Mesendoderm (in vitro differentiated cells): ENCODE measurements around the gene TLE2.

Experiments
- DNase-seq: peaks from one replicate; pipeline ENCODE4 v3.0.0; 2013
- H2AK5ac ChIP-seq: 2 replicates; pipeline ENCODE4 v1.6.1; 2013; ENCODE audit warnings: low read length, inconsistent platforms
- H2BK120ac ChIP-seq: 2 replicates; pipeline ENCODE4 v1.6.1; 2013; ENCODE audit warnings: low read depth, mild to moderate bottlenecking, low read length, moderate library complexity, mixed read lengths
- H2BK15ac ChIP-seq: replicated peaks from 2 replicates; pipeline ENCODE4 v1.6.1; 2013; ENCODE audit warnings: low read depth, mild to moderate bottlenecking, moderate library complexity
- H2BK5ac ChIP-seq: 2 replicates; pipeline ENCODE4 v1.6.1; 2013; ENCODE audit warnings: low read length, inconsistent platforms
- H3K18ac ChIP-seq: 2 replicates; pipeline ENCODE4 v1.6.1; 2013; ENCODE audit warnings: mild to moderate bottlenecking, low read length, mixed read lengths
- H3K23ac ChIP-seq: one replicate; pipeline ENCODE4 v1.6.1; 2013; ENCODE audit warnings: low read length
- H3K27ac ChIP-seq: 2 replicates; pipeline ENCODE4 v1.5.1; 2013; ENCODE audit warnings: low read depth, mild to moderate bottlenecking, inconsistent platforms, low read length, moderate library complexity
- H3K27me3 ChIP-seq: 2 replicates; pipeline ENCODE4 v1.6.1; 2013; ENCODE audit warnings: low read length, control low read depth, mild to moderate bottlenecking, inconsistent platforms; ENCODE audit not compliant: insufficient read depth, poor library complexity
- H3K36me3 ChIP-seq: 2 replicates; pipeline ENCODE4 v1.6.1; 2013; ENCODE audit warnings: low read length, inconsistent platforms; ENCODE audit not compliant: control insufficient read depth, insufficient read depth
- H3K4ac ChIP-seq: one replicate; pipeline ENCODE4 v1.6.1; 2013; ENCODE audit warnings: low read depth, mild to moderate bottlenecking, low read length, moderate library complexity
- H3K4me1 ChIP-seq: 2 replicates; pipeline ENCODE4 v1.6.1; 2013; ENCODE audit warnings: low read depth, low read length, inconsistent platforms; ENCODE audit not compliant: control insufficient read depth
- H3K4me2 ChIP-seq: 2 replicates; pipeline ENCODE4 v1.6.1; 2013; ENCODE audit warnings: low read length
- H3K4me3 ChIP-seq: 2 replicates; pipeline ENCODE4 v1.5.1; 2013; ENCODE audit warnings: mild to moderate bottlenecking, low read length
- H3K56ac ChIP-seq: one replicate; pipeline ENCODE4 v1.6.1; 2013; ENCODE audit warnings: low read length
- H3K79me1 ChIP-seq: 2 replicates; pipeline ENCODE4 v1.6.1; 2013; ENCODE audit warnings: low read length, inconsistent platforms
- H3K79me2 ChIP-seq: 2 replicates; pipeline ENCODE4 v1.6.1; 2013; ENCODE audit warnings: mild to moderate bottlenecking, low read length; ENCODE audit not compliant: control insufficient read depth, insufficient read depth
- H3K9ac ChIP-seq: 2 replicates; pipeline ENCODE4 v1.6.1; 2013; ENCODE audit warnings: low read length, inconsistent platforms
- H4K5ac ChIP-seq: one replicate; pipeline ENCODE4 v1.6.1; 2013; ENCODE audit warnings: low read length
- H4K8ac ChIP-seq: one replicate; pipeline ENCODE4 v1.6.1; 2013; ENCODE audit warnings: low read depth, mild to moderate bottlenecking, control low read depth, low read length, moderate library complexity
- WGBS: extraction: QIAGEN DNeasy Blood & Tissue Kit; methylation state at CpG from one replicate; pipeline ENCODE4 v1.1.7; 2013; ENCODE audit warnings: low lambda C conversion rate, missing lambda C conversion rate; ENCODE audit not compliant: insufficient coverage; ENCODE audit errors: extremely low coverage; 5-methylcytosine and 5-hydroxymethylcytosine counted together

The TLE2 gene

GRCh38 chr19:3062165-3063105 is 33.4 kb upstream of the TLE2 start, which contains the start of gene TLE5:
TSS of gene TLE5 (minus strand) at chr19:3062495. CDS start at chr19:3062200, 295 bp downstream.
- DNase-seq = peak; percentile 38
- Histone ChIP-seq H3K56ac (peak within 1 kb of the TSS; percentile 89), H3K4me2 (peak within 1 kb of the TSS; percentile 50), H3K4me3 (peak within 1 kb of the TSS; percentile 69), H3K27ac (peak within 1 kb of the TSS; percentile 59), H2BK5ac (no peak within 1 kb of the TSS), H3K23ac (no peak within 1 kb of the TSS), H3K4me1 (no peaks in the 10 kb centered on the region), H3K4ac (peak within 1 kb of the TSS; percentile 90), H3K79me2 (no peaks in the 10 kb centered on the region), H3K27me3 (no peaks in the 10 kb centered on the region), H2BK120ac (peak within 1 kb of the TSS; percentile 89), H3K36me3 (peaks cover 2% of the 10 kb centered on the region), H3K18ac (peak within 1 kb of the TSS; percentile 91), H4K8ac (peak within 1 kb of the TSS; percentile 96), H3K9ac (peak within 1 kb of the TSS; percentile 88), H2BK15ac (no peak within 1 kb of the TSS), H2AK5ac (no peak within 1 kb of the TSS), H4K5ac (no peak within 1 kb of the TSS), H3K79me1 (peaks cover 5% of the 10 kb centered on the region)
- no CpG with 5 or more reads among the region's 111 CpGs for WGBS

- DNase-seq = no peak
- Histone ChIP-seq H3K4ac (peak overlapping the region; percentile 90), H4K5ac (no peak overlapping the region), H3K4me1 (peaks cover 2% of the 10 kb centered on the region), H3K9ac (peak overlapping the region; percentile 88), H3K27me3 (no peaks in the 10 kb centered on the region), H2BK120ac (peak overlapping the region; percentile 62), H3K23ac (no peak overlapping the region), H3K4me3 (peak overlapping the region; percentile 69), H3K79me2 (no peaks in the 10 kb centered on the region), H3K18ac (peak overlapping the region; percentile 91), H2BK15ac (no peak overlapping the region), H3K56ac (peak overlapping the region; percentile 89), H3K27ac (peak overlapping the region; percentile 59), H3K4me2 (peak overlapping the region; percentile 50), H4K8ac (peak overlapping the region; percentile 96), H2AK5ac (no peak overlapping the region), H3K36me3 (peaks cover 2% of the 10 kb centered on the region), H2BK5ac (no peak overlapping the region), H3K79me1 (peaks cover 5% of the 10 kb centered on the region)
- WGBS = no CpG with 5 or more reads among the region's 88 CpGs
These were observed 32.4 kb upstream of the TLE2 start for GRCh38 chr19:3061182-3062161.

GRCh38 chr19:3060857-3061181 is 31.7 kb upstream of the TLE2 start:
- Histone ChIP-seq H3K27me3 (no peaks in the 10 kb centered on the region), H3K56ac (peak overlapping the region; percentile 89), H4K5ac (no peak overlapping the region), H2BK120ac (no peak overlapping the region), H3K27ac (no peak overlapping the region), H3K4me3 (peak overlapping the region; percentile 16), H2BK15ac (no peak overlapping the region), H3K23ac (no peak overlapping the region), H3K4me1 (peaks cover 2% of the 10 kb centered on the region), H3K79me1 (peaks cover 5% of the 10 kb centered on the region), H3K4me2 (peak overlapping the region; percentile 2), H4K8ac (peak overlapping the region; percentile 96), H3K9ac (peak overlapping the region; percentile 88), H3K79me2 (no peaks in the 10 kb centered on the region), H3K18ac (peak overlapping the region; percentile 91), H3K36me3 (peaks cover 2% of the 10 kb centered on the region), H2AK5ac (no peak overlapping the region), H3K4ac (no peak overlapping the region), H2BK5ac (no peak overlapping the region)
- no peak for DNase-seq
- WGBS = no CpG with 5 or more reads among the region's 4 CpGs

GRCh38 chr19:3059653-3060052 is 30.6 kb upstream of the TLE2 start:
- Histone ChIP-seq H2BK5ac (no peak overlapping the region), H3K4me1 (peaks cover 2% of the 10 kb centered on the region), H3K9ac (no peak overlapping the region), H4K5ac (no peak overlapping the region), H3K79me1 (peaks cover 5% of the 10 kb centered on the region), H3K23ac (no peak overlapping the region), H3K27ac (no peak overlapping the region), H3K36me3 (peaks cover 5% of the 10 kb centered on the region), H3K79me2 (no peaks in the 10 kb centered on the region), H2BK15ac (no peak overlapping the region), H3K18ac (no peak overlapping the region), H3K56ac (no peak overlapping the region), H3K27me3 (no peaks in the 10 kb centered on the region), H2BK120ac (no peak overlapping the region), H2AK5ac (no peak overlapping the region), H3K4me2 (no peak overlapping the region), H4K8ac (no peak overlapping the region), H3K4ac (no peak overlapping the region), H3K4me3 (no peak overlapping the region)
- no CpG with 5 or more reads among the region's 16 CpGs for WGBS
- DNase-seq = no peak

- Histone ChIP-seq H3K4me3 (no peak overlapping the region), H4K8ac (no peak overlapping the region), H3K4me1 (peaks cover 2% of the 10 kb centered on the region), H3K18ac (no peak overlapping the region), H4K5ac (no peak overlapping the region), H3K79me1 (peaks cover 5% of the 10 kb centered on the region), H3K56ac (no peak overlapping the region), H2BK120ac (no peak overlapping the region), H2AK5ac (no peak overlapping the region), H3K36me3 (peaks cover 7% of the 10 kb centered on the region), H3K27ac (no peak overlapping the region), H3K79me2 (no peaks in the 10 kb centered on the region), H2BK5ac (no peak overlapping the region), H3K4ac (no peak overlapping the region), H3K9ac (no peak overlapping the region), H2BK15ac (no peak overlapping the region), H3K23ac (no peak overlapping the region), H3K27me3 (no peaks in the 10 kb centered on the region), H3K4me2 (no peak overlapping the region)
- DNase-seq = no peak
- WGBS = no CpG with 5 or more reads among the region's 10 CpGs
These were observed 29.8 kb upstream of the TLE2 start for GRCh38 chr19:3058821-3059314.
